Hepatocyte (in vitro differentiated cells): ENCODE data around the gene DLG2.

ENCODE experiments used
- CTCF ChIP-seq: fragments of 200-600 bp; sonication (generic); IDR thresholded peaks from 2 replicates; pipeline ENCODE4 v1.5.1; 2016; ENCODE audit warnings: antibody characterized with exemption, mild to moderate bottlenecking; ENCODE audit not compliant: poor library complexity
- EZH2 ChIP-seq: fragments of 200-600 bp; sonication (generic); IDR thresholded peaks from 2 replicates; pipeline ENCODE4 v1.6.1; 2016; ENCODE audit warnings: antibody characterized with exemption, mild to moderate bottlenecking, borderline replicate concordance
- EZH2phosphoT487 ChIP-seq: fragments of 200-600 bp; sonication (generic); IDR thresholded peaks from one replicate; pipeline ENCODE4 v1.6.1; 2018; ENCODE audit warnings: antibody characterized with exemption, mild to moderate bottlenecking, low read depth, moderate library complexity; ENCODE audit not compliant: unreplicated experiment, severe bottlenecking

- TF ChIP-seq CTCF = no peak
- no peak for TF ChIP-seq EZH2phosphoT487
- no peak for TF ChIP-seq EZH2
These were observed 1998.4 kb downstream of the DLG2 start for GRCh38 chr11:83628622-83629355.
